Measurements from ENCODE around the gene PCYT1A.
"Not testable (repeated sequence)": the region's sequence is repeated elsewhere in the genome, so short reads cannot be mapped to it uniquely, and the experiment has no call there.

The PCYT1A gene

DNA sequence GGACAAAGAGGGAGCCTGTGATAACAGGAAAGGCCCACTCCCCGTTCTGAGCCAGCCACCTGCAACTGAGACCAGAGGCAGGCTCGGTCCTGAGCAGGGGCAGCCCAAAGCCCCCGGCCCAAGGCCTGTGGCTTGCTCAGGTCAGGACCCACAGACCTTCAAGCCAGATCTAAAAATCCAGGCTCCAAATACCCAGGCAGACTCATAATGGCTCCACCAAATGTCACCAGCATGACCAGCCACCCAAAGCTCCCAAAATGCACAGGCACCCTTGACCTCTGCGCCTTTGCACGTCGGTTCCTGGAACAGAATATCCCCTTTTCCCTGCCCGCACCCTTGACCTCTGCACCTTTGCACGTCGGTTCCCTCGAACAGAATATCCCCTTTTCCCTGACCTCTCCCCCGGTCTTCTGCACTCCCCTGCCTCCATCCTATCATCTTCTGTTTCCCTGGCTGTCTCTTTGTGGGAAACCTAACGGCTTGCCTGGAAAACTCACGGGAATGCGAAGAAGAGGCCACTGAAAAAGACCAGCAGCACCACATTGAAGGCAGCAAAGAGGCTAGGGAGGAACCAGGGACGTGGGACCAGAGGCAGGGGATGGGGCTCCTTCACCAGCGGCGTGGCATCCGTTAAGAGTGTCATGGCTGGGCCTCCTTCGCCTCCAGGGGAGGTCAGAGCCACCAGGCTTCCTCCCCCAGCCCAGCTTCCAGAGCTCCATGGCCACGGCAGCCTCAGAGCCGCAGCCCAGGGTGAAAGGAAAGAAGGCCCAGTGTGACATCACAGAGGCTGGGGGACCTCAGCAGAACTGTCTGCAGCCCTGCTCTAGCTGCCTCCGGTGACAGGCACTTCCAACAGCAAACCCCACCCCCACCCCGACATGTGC lies 76.6 kb downstream of the PCYT1A start, which contains the start of gene ZDHHC19:
ZDHHC19 (minus strand) TSS at position 728 of the 884 bp plus-strand sequence; CDS start at position 643, 85 bp downstream.
- no peak for DNase-seq

DNA sequence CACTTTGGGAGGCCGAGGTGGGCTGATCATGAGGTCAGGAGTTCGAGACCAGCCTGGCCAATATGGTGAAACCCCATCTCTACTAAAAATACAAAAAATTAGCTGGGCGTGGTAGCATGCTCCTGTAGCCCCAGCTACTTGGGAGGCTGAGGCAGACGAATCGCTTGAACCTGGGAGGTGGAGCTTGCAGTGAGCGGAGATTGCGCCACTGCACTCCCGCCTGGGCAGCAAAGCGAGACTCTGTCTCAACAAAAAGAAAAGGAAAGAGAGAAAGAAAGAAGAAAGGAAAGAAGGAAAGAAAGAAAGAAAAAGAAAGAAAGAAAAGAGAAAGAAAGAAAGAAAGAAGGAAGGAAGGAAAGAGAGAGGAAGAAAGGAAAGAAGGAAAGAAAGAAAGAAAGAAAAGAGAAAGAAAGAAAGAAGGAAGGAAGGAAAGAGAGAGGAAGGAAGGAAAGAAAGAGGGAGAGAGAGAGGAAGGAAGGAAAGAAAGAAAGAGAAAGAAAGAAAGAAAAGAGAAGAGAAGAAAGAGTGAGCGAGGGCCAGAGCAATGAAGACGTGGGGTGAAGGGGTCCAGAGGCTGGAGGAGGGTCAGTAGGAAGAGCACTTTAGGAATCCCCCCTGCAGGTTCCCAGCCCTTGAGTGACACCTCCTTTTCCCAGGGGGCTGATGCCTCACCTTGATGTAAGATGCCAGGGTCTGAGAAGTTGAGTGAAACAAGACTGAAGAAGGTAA lies 77.4 kb downstream of the PCYT1A start:
- DNase-seq, result not testable (repeated sequence)

DNA sequence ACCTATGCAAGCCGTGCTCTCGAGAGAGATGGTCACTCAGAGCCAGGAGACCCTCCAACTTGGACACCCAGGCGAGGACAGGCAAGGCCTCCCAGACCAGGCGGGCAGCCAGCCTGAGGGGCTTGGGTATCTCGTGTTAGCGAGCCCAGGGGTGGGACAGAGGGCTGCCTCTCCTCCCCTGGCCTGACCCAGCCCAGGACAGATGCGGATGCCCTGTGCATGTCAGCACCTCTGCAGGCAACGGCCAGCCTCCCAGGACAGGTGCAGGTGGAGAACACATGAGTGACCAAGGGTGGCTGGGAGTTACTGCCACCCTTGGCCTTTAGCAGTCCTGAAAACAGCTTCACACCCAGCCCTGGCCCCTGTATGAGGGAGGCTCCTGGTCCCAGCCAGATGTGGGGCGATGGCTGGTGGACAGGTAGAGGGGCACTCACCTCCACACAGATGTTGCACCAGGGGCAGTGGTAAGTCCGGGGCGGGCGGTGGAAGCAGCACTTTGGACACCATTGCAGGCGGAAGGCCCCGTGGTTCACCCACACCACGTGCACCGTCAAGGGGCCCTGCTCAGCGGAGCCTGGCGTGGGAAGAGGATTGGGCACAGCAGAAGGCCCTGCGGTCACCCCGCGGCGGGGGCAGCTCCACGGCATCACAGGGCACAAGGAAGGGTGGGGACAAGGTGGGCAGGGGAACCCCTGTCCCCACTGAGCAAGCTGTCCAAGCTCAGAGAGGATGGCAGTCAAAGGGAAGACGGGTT lies 78.4 kb downstream of the PCYT1A start:
- DNase-seq, result no peak

DNA sequence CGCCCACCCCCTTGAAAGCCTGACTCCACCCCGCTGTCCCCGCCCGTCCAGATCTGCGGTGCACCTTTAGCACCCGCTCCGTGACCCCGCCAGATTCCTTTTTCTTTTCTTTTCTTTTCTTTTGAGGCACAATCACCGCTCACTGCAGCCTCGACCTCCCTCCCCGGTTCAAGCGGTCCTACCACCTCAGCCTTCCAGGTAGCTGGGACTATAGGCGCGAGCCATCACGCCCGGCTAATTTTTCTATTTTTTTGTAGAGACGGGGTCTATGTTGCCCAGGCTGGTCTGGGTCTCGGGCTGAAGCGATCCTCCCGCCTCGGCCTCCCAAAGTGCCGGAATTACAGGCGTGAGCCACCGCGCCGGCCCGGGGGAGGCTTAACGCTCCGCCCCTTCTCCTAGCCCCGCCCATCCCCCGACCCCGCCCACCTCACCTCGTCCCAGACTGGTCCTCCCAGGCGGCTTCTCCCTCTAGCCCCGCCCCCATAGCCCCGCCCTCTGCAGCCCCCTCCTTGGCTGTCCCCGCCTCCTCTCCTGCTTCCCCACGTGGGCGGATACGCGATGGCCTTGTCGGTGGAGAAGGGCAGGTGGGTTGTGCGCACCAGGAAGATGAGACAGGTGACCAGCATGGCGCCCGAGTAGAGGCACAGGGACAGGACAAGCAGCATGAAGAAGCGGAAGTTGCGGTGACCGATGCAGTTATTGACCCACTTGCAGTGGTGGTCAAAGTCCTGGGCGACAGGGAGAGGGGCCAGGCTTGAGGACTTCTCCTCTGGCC lies 79.5 kb downstream of the PCYT1A start:
- peak; percentile 74 to 85 for DNase-seq

DNA sequence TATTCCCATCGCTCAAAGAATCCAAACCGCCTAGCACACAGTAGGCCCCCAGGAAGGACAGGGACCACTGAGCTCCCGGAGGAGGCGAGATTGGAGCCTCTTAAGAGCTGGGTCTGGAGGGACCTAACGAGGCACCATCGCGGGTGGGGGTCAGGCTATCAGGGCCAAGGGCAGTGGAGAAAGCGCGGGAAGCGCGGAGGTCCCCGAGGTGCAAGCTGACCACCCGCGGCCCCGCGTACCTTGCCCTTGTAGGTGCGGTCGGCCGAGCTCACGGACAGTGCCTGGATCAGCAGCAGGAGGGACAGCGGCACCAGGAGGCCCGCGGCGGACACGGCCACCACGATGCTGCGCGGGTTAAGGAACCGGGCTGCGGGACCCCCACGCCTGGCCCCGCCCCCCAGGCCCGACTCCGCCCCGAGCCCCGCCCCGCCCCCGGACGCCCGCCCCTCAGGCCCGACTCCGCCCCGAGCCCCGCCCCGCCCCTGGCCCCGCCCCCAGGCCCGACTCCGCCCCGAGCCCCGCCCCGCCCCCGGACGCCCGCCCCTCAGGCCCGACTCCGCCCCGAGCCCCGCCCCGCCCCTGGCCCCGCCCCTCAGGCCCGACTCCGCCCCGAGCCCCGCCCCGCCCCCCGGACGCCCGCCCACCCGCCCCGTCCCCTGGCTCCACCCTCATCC lies 80.2 kb downstream of the PCYT1A start:
- no peak for DNase-seq

DNA sequence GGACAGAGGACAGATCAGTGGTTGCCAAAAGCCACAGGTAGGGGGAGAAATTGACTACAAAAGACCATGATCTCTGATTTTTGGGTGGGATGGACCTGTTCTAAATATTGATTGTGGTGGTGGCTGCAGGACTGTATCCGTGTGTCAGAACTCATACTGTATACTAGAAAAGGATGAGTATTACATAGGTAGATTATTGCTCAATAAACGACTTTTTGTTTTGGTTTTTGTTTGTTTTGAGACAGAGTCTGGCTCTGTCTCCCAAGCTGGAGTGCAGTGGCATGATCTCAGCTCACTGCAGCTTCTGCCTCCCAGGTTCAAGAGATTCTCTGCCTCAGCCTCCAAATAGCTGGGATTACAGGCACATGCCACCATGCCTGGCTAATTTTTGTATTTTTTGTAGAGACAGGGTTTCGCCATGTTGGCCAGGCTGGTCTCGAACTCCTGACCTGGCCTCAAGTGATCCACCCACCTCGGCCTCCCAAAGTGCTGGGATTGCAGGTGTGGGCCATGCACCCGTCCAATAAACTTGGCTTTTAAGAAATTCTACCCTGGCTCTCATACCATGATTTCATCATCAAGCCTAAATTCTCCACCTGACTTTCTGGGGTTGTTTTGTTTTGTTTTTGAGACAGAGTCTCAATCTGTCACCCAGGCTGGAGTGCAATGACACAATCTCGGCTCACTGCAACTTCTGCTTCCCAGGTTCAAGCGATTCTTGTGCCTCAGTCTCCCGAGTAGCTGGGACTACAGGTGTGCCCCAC lies 81.9 kb downstream of the PCYT1A start:
- not testable (repeated sequence) for DNase-seq

DNA sequence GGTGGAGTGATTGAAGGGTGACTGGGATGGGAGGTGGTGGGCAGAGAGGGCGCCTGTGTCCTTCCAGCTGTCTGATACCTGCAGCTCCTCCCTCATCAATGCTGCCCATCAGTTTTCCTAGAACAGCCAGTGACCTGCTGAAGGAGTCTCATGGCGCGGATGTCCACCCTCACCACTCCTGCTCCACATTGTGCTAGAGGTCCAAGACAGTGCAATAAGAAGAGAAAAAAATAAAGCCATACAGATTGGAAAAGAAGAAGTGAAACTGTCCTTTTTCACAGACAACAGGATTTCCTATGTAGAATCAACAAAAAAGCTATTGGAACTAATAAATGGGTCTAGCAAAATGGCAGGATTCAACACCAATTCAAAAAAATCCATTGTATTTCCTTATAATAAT lies 83.7 kb downstream of the PCYT1A start:
- no peak for DNase-seq

DNA sequence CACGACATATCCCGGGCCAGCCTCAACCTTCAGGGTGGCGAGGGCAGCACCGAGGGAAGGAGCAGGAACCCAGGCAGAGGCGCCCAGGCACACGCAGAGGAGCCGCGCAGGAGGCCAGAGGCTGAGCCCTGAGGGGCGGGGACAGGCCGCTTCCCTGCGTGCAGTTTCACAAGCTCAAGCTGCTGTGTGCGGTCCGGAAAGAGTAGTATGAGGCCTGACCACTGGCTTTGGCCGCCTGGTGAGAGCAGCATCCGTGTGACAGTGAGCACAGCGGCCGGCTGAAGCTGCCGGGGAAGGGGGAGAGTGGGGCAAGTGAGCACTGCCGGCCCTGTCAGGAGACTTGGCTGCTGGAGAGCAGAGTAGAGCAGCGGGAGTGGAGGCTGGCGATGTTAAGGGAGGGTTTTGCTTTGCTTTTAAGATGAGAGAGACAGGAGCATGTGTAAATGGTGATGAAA lies 85.0 kb downstream of the PCYT1A start:
- peak in 1 of 2 donors; percentile 56 for DNase-seq

DNA sequence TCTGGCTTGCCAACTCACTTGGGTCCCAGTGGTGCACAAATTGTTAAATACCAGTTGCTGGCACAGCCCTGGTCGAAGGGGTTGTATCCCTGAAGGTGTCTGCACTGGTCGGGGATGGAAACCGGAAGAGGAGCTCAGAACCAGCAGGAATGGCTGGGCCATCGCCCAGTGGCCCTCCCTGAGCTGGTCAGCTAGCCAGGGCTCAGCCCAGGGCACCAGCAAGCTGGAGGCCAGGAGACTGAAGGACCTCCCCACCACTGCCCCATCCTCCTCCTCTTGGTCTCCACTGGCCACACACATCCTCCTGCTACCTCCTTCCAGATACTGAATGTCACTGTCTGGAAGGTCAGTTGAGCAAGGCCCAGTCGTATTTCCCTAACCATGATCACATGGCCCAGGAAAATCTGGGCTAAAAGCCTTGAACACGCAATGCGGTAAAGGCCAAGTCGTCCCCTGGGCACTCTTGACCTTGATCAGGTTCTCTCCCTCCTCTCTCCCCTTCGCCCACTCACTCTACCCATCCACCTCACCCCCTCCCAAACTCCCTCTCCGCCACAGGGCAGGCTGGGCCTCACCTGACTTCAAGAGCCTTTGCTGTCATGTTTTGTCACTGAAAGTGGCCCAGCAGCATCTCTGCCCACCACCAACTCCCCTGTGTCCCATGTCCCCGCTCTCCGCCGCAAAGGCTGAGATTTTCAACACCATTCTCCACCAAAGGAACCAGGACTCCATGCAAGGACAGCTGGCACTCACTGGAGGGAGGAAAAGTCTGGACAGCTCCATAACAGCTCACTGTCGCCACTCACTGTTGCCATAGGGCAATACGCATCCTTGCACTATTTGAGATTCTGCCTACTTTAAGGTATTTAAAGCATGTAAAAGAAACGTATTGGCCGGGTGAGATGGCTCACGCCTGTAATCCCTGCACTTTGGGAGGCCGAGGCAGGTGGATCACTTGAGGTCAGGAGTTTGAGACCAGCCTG lies 88.5 kb downstream of the PCYT1A start:
- DNase-seq, result no peak

DNA sequence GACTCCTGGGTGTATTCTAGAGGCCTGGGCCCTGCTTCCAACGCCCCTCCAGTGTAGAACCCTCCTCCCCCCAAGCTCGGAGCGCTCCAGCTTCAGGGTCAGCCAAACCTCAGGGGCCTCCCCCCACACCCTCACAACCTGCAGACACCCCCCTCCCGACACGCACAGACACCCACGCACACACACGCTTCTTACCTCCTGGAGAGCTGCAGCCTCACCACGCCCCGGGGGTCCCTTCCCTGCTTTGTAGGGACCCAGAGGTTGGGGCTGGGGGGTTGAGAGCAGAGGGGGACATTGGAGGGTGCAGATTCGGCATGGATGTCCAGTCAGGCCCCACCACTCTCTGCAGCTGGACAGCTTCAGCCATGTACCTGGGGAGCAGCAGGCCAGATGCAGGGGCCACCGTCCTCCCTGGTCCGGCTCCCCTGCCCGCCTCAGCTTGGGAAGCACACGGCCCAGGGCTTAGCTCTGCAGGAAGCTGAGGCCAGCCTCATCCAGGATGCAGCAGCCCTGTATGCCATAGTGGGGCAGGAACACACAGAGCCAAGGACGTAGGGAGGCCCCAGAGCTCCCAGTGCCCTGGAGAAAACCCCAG lies 89.3 kb downstream of the PCYT1A start:
- no peak for DNase-seq

DNA sequence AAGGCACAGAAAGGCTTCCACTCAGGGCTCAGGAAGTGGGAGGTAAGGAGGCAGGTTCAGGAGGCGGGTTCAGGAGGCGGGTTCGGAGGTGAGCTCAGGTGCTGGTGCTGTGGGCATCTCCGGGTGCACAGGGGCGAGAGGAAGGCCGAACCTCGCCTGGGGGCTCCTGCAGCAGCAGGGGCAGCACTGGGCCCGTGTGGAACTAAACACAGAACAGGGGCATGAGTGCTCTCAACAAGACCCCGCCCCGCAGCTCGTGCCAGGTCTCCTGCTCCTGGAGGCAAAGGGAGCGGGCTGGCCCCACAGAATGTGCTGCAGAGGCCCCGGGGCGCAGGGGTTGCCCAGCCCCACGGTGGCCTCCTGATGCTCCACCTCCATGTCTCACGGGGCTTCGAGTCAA lies 90.0 kb downstream of the PCYT1A start:
- DNase-seq, result no peak

DNA sequence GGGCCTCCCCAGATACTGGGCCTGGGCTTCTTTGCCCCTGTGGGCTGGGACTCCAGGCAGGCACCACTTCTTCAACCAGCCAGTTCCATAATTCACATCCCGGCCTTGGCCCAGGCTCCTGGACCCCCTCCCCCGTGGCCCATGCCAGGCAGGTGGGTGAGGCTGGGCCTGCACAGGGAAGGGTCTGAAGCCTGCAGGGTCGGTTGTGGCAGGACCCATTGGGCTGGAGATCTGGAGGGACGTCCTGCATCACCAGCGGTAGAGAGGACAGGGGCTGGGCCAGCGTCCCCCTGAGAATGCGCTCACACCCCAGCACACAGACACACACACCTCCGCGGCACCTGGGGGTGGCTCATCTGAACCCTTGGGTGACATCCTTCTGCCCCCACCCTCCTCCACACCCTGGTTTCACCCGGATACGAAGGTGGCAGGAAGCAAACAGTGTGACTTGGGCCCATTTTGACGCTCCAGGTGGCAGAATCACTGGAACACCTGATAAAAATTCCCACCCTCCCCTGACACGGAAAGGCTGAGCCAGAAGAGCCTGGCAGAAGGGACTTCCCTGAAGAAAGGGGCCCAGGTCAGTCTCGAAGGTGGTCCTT lies 91.8 kb downstream of the PCYT1A start:
- DNase-seq, result no peak

DNA sequence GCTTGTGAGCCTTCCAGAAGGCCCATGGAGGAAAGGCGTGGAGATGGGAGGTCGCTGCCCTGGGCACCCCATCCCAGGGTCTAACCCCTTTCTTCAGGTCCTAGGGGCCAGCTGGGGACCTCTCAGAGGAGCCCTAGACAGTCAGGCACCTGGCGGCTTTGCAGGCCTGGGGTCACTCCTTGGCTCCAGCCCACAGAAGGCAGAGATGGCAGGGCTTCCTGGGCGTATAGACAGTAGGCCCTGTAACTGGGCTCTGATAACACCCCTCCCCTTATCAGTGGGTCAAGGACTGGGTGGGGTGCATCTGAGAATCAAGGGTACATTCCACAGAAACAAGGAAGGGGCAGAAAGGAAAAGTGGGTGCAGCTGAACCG lies 93.0 kb downstream of the PCYT1A start:
- DNase-seq, result no peak

DNA sequence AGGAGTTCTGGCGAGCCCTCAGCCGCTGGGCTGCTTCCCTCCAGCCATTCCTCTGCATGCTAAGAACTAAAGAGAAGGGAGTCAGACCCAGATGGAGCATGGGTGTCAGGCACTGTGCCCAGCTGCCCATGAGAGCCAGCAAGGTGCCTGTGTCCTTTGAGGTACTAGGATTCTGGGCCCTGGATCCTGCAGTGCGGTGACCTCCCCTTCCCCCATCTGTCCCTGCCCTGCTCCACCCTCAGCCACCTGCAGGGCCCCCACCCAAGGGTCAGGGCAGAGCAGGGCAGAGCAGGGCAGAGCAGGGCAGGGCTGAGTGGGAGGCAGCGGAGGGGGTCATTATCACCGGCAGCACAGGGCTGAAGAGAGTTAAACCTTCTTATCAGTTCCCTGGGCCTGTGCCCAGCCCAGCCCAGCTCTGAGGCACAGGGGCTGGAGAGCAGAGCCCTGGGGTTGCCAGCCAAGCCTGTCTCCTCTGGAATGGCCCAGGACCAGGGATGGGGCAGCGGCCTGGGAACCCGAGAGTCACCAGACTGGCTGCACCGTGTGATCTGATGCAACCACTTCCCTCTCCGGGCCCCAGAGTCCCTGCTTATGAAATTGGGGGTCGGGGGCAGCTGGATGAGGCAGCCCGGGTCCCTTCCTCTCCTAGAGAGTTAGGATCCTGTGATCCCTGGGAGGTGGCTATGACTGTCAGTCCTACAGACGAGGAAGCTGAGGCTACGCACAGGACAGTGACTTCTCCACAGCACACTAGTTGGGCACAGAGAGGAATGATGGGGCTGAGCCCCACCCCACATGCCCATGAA lies 93.6 kb downstream of the PCYT1A start:
- DNase-seq, result peak in 1 of 2 donors; percentile 45

DNA sequence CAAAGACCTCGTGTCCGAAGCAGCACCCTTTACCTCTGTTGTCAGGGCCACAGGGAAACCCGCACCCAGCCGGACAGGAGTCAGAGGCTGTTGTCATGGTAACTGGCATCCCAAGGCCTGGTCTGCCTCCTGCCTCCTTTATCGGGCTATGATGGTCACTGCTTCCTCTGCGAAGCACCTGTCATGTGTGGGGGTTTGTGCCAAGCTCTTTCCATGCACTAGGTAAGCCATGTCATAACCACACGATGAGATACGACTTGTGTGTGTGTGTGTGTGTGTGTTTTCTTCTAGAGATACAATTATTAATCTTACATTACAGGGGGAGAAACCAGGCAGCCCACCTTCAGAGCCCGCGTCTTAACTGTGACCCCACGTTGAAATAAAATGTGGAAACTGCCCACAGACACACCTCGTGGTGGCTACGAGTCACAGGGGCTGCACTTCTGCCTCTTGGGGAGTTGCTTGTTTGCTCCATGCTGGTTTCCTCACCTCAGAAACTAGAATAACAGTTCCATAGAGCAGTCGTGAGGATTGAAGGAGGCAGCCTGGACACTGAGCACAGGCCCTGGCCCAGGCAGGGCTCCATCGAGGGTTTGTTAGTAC lies 94.3 kb downstream of the PCYT1A start:
- DNase-seq, result no peak

DNA sequence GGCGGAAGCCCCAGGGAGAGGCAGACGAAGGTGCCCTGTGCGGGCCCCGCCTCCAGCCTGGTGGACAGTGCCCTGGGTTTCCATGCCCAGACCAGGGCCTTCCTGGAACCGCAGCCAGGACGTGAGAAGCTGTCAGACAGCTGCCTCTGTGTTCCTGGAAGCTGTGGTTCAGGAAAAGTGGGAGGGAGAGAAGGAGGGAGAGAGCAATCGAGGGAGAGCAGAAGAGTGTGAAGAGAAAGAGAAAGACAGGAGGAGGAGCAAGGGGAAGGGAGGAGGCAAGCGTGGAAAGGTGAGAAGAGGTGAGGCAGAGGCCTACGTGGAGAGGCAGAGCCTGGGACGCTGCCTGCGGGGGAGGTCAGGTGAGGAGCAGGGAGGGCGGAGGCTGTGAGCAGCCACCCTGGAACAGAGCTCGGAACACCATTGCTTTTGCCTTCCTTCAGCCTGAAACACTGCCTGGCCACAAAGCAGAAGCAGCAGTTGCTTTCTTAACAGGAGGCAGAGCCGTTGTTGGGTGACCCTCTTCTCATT lies 94.9 kb downstream of the PCYT1A start:
- DNase-seq, result peak; percentile 20 to 33

DNA sequence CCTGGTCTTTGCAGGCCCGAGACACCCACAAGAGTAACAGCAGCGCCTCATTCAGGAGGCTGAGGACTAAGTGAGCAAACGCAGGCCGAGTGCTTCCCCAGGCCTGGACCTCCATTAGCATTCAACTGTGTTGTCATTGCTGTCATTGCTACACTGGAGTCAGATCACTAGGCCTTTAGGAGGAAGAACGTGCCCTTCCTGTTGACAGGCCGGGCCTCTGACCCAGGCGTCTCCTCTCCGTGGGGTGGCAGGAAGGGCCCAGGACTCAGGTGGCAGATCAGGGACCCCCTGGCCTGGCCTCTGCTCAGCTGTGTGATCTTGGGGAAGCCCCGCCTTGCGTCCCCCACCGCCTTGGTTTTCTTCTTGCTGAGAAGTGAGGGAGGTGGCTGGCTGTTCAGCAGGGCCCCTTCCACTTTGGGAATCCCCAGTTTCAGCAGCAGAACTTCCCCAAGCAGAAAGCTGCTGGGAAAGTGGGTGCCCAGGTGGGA lies 95.4 kb downstream of the PCYT1A start:
- DNase-seq, result peak; percentile 76

All from CD4-positive, alpha-beta T cell treated with Interleukin-1 beta for 1 hour (primary cell).